ENCODE results near the gene NTMT1.
"Not testable (repeated sequence)": the region's sequence is repeated elsewhere in the genome, so short reads cannot be mapped to it uniquely, and the experiment has no call there.

The NTMT1 gene

DNA sequence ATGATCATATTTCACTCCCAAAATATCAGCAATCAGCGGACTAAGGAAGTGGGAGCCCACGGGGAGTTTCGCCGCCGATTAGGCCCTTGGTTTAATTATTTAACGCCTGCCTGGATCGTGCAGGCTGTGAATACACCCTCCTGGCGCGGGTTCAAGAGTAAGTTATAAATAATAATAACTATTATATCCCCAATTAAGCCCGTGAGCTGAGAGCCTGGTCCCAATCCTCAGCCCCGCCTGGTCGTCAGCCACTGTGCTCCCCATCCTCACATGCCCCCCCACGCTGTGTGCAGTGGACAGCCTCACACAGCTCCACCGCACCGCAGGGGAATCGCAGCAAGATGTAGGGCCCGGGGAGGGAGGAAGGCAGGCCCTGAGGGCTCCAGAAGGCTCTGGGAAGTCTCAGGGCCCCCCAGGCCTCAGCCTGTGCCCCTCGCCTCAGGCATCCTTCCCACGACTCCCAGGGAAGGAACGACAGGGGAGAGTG, 28.6 kb downstream of the NTMT1 start:
- no peak for DNase-seq (ENCODE audit: low read depth)

DNA sequence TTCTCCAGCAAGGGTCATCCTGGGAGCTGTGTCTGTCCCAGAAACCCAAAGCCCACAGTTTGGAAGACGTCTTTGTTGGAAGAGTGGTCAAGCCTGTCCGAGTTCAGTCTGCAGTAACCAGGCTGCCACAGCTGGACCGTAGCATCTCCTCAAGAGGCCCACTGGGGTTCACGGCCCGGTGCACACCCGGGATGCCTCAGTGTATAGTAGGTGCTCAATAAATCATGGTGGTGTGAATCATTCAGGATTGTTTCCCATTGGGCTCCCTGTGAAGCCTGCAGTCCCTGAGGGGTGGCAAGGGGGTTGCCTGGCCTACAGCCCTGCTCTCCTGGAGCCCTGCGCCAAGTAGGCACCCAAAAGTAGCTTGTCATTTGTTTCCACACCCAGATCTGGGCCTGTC, 29.2 kb downstream of the NTMT1 start:
- no peak for DNase-seq (ENCODE audit: low read depth)

DNA sequence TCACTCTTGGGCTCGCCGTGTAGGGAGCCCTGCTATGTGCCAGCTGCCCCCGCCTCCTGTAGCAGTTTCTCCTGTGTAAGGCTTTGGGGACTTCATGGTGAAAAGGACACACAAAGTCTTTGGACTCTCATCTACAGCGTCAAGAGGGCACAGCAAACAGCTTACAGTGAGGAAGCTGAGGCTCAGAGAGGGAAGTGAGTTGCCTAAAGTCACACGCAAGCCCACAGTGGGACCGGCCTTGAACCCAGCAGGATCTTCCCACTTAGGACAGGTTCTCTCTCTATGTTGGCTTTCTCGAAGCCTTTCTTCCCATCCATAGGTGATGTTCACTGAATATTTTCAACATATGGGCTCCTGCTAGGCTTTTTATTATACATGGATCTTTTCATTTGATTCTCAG, 29.7 kb downstream of the NTMT1 start:
- DNase-seq (ENCODE audit: low read depth): no peak

DNA sequence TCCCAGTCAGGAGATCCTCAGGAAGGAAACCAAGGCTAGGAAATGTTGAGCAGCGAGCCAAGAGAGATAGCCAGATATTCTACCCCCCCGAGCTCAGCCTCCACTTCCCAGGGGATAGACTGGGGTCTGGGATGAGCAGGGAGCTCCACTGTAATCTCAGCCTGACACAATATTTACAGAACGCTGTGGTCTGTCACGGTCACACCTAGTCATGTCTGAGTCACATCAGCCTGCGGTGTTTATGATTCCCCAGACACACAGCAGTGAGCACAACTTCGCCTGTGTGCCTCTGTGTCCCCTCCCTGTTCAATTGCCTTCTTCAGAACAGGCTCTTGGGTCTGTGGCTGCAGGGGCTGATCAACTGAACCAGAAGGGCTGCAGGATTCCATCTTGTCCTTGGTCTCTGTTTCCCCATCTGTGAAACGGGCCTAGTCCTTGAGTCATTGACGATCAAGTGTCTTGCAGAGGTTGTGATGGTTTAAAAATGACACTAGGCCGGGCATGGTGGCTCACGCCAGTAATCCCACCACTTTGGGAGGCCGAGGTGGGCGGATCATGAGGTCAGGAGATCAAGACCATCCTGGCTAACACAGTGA, 30.9 kb downstream of the NTMT1 start:
- no peak for DNase-seq (ENCODE audit: low read depth)

GRCh38 chr9:129661029-129661428, 35.1 kb downstream of the NTMT1 start:
- no peak for DNase-seq (ENCODE audit: low read depth)

DNA sequence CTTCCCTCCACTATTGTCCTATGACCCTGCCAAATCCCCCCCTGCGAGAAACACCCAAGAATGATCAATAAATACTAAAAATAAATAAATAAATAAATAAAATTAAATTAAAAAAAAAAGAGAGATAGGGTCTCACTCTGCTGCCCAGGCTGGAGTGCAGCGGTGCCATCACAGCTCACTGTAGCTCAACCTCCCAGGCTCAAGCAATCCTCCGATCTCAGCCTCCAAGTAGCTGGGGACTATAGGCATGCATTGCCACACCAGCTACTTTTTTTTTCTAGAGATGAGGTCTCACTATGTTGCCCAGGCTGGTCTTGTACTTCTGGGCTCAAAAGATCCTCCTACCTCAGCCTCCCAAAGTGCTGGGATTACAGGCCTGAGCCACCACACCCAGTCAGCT, 36.3 kb downstream of the NTMT1 start:
- DNase-seq (ENCODE audit: low read depth): not testable (repeated sequence)

GRCh38 chr9:129664746-129665388, 38.9 kb downstream of the NTMT1 start:
- DNase-seq (ENCODE audit: low read depth): no peak

DNA sequence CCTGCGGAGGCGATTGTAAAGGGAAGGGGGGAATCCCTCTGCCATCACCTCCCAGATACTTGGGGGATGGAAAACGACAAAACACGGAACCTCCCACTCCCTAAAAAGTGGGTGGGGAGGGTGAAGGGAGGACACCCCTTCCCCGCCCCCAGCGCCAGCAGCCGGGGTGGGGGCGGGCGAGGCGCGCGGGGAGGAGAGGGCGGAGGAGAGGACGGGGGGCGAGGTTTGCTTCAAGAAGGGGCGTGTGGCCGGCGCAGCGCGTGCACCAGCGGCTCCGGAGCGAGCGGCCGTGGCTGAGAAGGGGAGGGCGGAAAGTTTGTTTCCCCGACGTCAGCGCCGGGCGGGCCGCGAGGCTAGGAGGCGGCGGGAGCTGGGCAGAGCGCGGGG, 39.4 kb downstream of the NTMT1 start, which contains the start of gene PRRX2:
PRRX2 (plus strand) TSS at position 259 of the 387 bp plus-strand sequence. CDS start 221 bp downstream, outside the sequence.
- DNase-seq (ENCODE audit: low read depth): peak; percentile 13

DNA sequence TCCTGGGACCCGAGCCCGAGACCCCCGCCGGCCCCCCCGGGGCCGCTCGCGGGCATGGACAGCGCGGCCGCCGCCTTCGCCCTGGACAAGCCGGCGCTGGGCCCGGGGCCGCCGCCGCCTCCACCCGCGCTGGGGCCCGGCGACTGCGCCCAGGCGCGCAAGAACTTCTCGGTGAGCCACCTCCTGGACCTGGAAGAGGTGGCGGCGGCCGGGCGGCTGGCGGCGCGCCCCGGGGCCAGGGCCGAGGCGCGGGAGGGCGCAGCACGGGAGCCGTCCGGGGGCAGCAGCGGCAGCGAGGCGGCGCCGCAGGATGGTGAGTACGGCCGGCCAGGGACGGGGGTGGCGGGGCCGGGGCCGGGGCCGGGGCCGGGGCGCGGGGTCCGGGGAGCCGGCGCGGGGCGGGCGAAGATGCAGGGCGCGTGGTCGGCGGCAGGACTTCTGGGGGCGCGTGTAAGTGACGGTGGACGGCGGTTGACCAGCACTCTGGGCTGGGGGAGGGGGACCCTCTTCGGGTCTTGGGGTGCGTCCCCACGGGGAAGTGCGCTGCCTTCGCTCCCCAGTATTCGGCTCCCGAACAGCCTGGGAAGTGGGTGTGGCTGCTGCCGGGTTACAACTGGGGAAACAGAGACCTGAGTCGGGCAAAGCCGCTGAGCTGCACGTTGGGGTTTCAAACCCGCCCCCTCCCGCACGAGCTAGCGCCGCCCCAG, 40.0 kb downstream of the NTMT1 start:
- DNase-seq (ENCODE audit: low read depth): no peak

DNA sequence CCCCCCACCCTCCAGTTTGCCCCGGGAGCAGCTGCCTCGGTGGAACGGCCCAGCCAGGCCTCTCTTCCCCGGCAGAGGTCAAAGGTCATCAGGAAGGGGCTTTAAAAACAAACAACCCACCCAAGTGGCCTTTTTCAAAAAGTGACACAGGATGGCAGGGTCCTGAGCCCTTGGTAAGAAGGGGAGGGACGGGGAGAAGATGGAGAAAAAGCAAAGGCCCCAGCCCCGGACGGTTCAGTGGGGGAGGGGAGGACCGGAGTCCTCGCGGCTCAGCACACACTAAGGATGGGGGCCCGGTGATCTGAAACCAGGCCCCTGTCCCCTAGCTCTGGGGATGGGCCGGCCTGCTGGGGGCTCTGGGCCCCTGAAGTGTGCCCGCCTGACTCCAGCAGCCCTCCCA, 40.6 kb downstream of the NTMT1 start:
- no peak for DNase-seq (ENCODE audit: low read depth)

DNA sequence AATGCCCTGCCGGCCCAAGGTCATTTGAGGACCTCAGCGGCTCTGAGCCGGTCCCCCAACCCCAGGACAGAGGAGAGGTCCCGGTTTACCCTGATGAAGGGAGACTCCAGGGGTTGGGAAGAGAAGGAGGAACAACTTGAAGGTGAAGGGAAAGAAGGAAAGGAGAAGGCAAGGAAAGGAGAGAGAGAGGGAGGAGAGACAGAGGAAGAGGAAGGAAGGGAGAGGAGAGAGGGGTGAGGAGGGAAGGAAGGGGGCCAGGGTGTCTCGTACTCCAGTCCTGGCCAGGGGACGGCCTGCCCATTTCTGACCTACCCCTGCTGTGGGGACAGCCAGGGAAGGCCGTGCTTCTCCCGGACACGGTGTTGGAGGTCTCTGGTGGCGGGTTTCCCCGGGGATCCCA, 41.4 kb downstream of the NTMT1 start:
- no peak for DNase-seq (ENCODE audit: low read depth)

DNA sequence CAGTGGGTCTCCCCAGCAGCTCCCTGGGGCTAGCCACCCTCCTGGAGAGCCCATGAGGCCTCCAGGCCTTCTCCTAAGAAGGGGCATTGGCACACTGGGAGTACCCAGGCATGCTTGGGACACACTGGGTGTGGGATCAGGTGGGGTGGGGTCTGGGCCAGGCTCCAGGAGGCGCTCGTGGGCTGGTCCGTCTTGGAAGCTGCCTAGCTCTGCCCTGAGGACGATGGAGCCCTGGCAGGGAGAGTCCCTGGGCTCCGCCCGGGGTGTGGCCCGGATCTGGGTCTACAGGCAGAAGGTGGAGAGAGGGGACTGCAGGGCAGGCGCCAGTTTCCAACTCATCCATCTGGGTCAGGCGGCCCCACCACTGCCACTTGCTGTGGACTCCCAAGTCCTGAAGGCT, 41.9 kb downstream of the NTMT1 start:
- no peak for DNase-seq (ENCODE audit: low read depth)

GRCh38 chr9:129669141-129669718, 43.3 kb downstream of the NTMT1 start:
- no peak for DNase-seq (ENCODE audit: low read depth)

DNA sequence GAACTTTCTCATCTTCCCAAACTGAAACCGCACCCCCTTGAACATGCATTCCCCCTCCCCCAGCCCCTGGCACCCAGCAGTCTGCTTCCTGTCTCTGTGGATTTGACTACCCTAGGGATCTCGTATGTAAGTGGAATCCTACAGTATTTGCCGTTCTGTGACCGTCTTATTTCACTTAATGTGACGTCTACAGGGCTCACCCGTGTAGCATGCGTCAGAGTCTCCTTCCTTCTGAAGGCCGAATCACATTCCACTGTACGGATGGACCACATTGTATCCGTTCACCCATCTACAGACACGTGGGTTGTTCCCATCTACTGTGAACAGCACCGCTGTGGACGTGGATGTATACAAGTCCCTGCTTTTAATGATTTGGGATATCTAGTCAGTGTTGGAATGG, 44.0 kb downstream of the NTMT1 start:
- no peak for DNase-seq (ENCODE audit: low read depth)

DNA sequence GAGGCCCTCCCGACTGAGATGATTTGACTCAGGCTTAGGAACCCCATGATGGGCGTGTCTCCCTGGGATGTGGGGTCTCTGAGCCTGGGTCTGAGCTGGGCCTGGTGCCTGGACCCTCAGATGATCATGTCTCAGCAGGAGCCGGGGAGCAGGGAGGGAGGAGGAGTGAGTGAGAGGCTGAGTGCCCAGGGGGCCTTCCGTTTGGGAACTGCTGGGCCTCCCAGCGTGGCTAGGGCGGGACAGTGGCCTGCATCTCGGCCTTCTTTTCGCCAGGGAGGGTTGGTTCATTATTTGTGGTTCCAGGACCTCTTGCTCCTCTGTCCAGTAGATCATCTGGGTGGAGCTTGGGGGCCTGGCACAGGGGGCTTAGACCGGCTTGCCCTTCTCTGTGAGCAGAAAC, 45.1 kb downstream of the NTMT1 start:
- DNase-seq (ENCODE audit: low read depth): no peak

- DNase-seq (ENCODE audit: low read depth): no peak
Measured at GRCh38 chr9:129671519-129671918, 45.6 kb downstream of the NTMT1 start.

DNA sequence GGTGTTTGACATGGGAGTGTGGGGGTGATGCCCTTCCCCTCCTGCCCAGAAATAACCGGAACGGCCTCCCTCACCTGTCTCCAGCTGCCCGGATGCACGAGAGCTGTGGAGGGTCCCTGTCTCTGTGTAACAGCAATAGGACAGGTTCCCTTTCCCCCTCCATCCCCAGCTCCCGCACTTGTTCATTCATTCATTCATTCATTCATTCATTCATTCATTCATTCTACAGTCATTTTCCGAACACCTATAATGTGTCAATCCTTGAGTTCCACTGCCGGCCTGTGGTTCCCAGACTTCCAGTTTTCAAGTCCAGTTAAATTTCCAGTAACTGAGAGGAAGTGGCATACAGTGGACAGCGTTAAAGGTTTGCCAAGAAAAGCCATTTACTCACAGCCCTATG, 46.7 kb downstream of the NTMT1 start:
- no peak for DNase-seq (ENCODE audit: low read depth)

GRCh38 chr9:129673602-129674001, 47.6 kb downstream of the NTMT1 start:
- no peak for DNase-seq (ENCODE audit: low read depth)

DNA sequence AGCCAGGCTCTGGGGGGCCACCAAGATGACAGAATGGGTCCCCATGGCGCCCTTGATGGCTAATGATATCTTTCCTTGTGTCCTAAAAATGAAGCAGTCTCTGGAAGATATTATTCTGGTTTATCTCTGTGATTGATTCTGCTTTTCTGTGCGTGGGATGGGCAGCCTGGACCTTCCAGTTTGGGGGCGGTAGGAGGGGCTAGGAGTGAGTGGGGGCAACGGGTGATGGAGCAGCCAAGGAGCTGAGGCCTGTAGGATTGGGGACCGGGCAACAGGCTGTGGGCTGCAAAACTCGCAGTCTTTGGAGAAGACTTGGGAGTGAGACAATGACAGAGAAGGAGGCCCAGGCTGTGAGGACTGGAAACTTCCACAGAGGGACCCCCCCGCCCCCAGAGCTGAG, 48.3 kb downstream of the NTMT1 start:
- no peak for DNase-seq (ENCODE audit: low read depth)

- DNase-seq (ENCODE audit: low read depth): no peak
Measured at GRCh38 chr9:129675620-129676019, 49.7 kb downstream of the NTMT1 start.

DNA sequence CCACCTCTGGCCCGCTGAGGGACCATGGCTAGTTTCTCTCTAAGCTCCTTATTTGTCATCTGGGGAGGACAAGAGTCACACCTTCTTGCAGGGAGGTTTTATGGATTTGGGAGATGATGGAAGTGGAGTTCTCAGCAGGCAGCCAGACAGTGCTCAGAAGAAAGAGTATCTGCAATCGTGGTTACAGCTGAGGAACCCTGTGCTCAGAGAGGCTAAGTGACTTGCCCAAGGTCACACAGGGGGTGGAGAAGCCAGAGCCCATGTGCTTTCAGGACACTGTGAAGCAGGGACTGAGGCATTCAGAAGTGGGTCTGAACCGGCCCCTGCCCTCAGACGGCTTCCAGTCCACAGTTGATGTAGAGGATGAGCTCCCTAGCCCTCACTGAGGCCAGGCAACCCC, 50.3 kb downstream of the NTMT1 start:
- no peak for DNase-seq (ENCODE audit: low read depth)

- DNase-seq (ENCODE audit: low read depth): no peak
Measured at GRCh38 chr9:129676975-129677374, 51.0 kb downstream of the NTMT1 start.

GRCh38 chr9:129677456-129677855, 51.5 kb downstream of the NTMT1 start:
- DNase-seq (ENCODE audit: low read depth): no peak

Data from stimulated activated CD8-positive, alpha-beta memory T cell treated with anti-CD3 and anti-CD28 coated beads, Interleukin-15, amount 100 ng/mL, for 24 hours (primary cell).